ENCODE measurements around the gene GCAT. TPM values are rescaled to one million over a fixed set of nuclear protein-coding genes. Genes with fewer than 3 reads are reported as not detected.

GCAT gene
- total and polyA plus RNA-seq, 2 of the 13 experiments (the other 11 are each of a cell fraction or from before 2014, with no cell fraction given), result 28.0 to 50.3 TPM

- TF ChIP-seq ZBTB4 (CRISPR knock-in tag; IDR thresholded peaks at IDR 0.05; ENCODE audit: borderline replicate concordance) (no peak), KAT8 (CRISPR knock-in tag; IDR thresholded peaks at IDR 0.05) (no peak), NR2C2 (CRISPR knock-in tag; IDR thresholded peaks at IDR 0.05; ENCODE audit: borderline replicate concordance) (no peak), SMAD3 (CRISPR knock-in tag; IDR thresholded peaks at IDR 0.05) (no peak), XBP1 (CRISPR knock-in tag; IDR thresholded peaks at IDR 0.05) (no peak), TARDBP (CRISPR knock-in tag; IDR thresholded peaks at IDR 0.05) (no peak), ESRRA (CRISPR knock-in tag; IDR thresholded peaks at IDR 0.05; ENCODE audit: low read depth) (no peak), ZNF788 (CRISPR knock-in tag; IDR thresholded peaks at IDR 0.05; ENCODE audit: borderline replicate concordance) (no peak), TBP (CRISPR knock-in tag; IDR thresholded peaks at IDR 0.05) (no peak), RELA (CRISPR knock-in tag; IDR thresholded peaks at IDR 0.05) (no peak), ZNF83 (CRISPR knock-in tag; IDR thresholded peaks at IDR 0.05; ENCODE audit: borderline replicate concordance) (no peak), ZNF558 (CRISPR knock-in tag; IDR thresholded peaks at IDR 0.05; ENCODE audit: borderline replicate concordance) (no peak), PHB2 (IDR thresholded peaks at IDR 0.05; ENCODE audit: partially characterized antibody) (no peak), ZSCAN12 (CRISPR knock-in tag; IDR thresholded peaks at IDR 0.05) (no peak), BCLAF1 (IDR thresholded peaks at IDR 0.05) (no peak), TEF (CRISPR knock-in tag; IDR thresholded peaks at IDR 0.05) (no peak), BHLHE40 (IDR thresholded peaks at IDR 0.05; ENCODE audit: low read length) (no peak), ZBTB43 (CRISPR knock-in tag; conservative IDR thresholded peaks at IDR 0.05) (no peak), IRF9 (CRISPR knock-in tag; IDR thresholded peaks at IDR 0.05; ENCODE audit: borderline replicate concordance) (no peak), ZC3H4 (CRISPR knock-in tag; IDR thresholded peaks at IDR 0.05; ENCODE audit: borderline replicate concordance) (no peak), ZNF282 (IDR thresholded peaks at IDR 0.05; ENCODE audit: partially characterized antibody) (no peak), DPF2 (CRISPR knock-in tag; IDR thresholded peaks at IDR 0.05; ENCODE audit: borderline replicate concordance, low read depth) (no peak)
Observed at GRCh38 chr22:37781434-37782059, 26.2 kb upstream of the GCAT start (continued).
